Right lung (tissue), 5 donors: ENCODE results near the gene TMEM95. TPM values are rescaled to one million over a fixed set of nuclear protein-coding genes. Genes with fewer than 3 reads are reported as not detected.

ENCODE experiments used
- DNase-seq, 2 donors: peaks; one replicate each; pipeline ENCODE4 v3.0.0-alpha.2; 2013
- polyA plus RNA-seq, 5 donors: library from polyadenylated mRNA; unstranded; fragments of 120-200 nt; gene quantifications; one replicate each; pipeline versions ENCODE4 v1.2.1 to v1.2.3, GENCODE V29; 2013; ENCODE audit warnings: inconsistent platforms in 1 of 5, low replicate concordance in 1 of 5; ENCODE audit not compliant: insufficient read length in 5 of 5, insufficient read depth in 1 of 5

Gene TMEM95
- polyA plus RNA-seq, 5 donors, result not detected

DNA sequence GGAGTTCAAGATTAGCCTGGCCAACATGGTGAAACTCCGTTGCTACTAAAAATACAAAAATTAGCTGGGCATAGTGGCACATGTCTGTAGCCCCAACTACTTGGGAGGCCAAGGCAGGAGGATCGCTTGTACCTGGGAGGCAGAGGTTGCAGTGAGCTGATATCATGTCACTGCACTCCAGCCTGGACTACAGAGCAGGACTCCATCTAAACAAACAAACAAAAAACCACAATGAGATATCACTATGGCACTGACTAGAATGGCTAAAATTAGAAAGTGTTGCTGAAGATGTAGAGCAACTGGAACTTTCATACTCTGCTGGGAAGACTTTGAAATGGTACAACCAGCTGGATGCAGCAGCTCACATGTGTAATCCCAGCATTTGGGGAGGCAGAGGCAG lies 19.4 kb downstream of the TMEM95 start:
- no peak for DNase-seq

GRCh38 chr17:7379134-7379533 lies 24.2 kb downstream of the TMEM95 start:
- no peak for DNase-seq

- peak; percentile 55 to 65 for DNase-seq
Observed at GRCh38 chr17:7380321-7380720, 25.4 kb downstream of the TMEM95 start.

DNA sequence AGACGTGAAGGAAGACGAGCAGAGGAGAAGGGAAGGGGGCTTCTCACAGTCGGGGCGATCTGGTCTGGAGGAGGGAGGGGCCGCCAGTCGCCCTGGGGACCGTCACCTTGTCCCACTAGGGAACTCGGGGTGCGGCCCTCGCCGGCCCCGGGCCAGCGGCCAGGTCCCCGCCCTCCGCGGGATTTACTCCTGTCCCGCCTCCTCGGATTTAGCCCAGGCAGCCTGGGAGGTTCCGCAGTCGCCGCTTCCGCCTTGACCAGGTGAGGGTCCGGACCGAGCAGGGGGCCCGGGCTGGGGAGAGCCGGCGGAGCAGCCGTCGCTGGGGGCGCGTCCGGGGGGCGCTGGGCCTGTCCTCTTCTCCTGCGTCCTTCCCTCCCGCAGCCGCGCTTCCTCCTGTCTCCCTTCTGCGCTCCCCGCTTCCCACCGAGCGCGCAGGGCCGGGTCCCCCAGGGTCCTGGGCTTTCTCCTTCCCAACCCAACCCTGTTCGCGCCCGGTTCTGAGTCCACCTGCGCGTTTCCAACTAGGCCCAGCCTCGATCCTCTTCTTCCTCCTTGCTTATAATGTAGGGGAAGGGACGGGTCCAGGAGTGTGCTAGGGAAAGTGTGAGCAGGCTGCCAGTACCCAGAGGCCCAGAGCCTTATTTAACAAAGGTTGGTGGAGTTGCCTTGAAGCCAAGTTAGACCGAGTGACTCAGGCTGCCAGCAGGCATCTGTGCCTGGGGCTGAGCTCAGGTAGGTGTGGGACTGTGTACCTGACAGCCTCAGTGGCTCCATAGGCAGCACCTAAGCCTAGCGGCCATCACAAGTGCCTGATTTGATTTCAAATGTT lies 26.1 kb downstream of the TMEM95 start, which contains the start of gene TNK1:
Gene TNK1 (plus strand): TSS at position 235 of the 829 bp plus-strand sequence. CDS start 1,838 bp downstream, outside the sequence.
- no peak for DNase-seq

DNA sequence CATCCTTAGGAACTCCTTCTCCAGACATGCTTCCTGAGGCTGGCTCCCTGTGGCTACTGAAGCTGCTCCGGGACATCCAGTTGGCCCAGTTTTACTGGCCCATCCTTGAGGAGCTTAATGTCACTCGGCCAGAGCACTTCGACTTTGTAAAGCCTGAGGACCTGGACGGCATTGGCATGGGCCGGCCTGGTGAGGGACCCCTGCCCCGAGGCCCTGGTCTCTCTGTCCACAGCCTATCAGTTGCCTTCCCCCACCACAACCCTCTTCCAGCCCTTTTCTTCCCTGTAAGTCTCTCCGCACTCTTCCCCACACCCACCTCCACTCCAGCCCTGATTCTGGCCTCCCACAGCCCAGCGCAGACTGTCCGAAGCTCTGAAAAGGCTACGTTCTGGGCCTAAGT lies 27.9 kb downstream of the TMEM95 start:
- DNase-seq, result no peak

DNA sequence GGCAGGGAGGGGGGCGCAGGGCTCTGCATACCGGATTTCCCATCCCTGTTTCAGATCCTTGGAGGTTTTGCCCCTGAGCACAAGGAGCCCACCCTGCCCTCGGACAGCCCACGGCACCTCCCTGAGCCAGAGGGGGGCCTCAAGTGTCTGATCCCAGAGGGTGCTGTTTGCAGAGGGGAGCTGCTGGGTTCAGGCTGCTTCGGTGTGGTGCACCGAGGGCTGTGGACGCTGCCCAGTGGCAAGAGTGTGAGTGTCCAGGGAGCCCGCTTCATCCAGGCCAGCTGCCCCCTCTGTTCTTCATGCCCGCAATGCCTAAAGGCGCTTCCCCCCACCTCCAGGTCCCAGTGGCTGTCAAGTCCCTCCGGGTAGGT lies 28.4 kb downstream of the TMEM95 start:
- DNase-seq, result no peak

DNA sequence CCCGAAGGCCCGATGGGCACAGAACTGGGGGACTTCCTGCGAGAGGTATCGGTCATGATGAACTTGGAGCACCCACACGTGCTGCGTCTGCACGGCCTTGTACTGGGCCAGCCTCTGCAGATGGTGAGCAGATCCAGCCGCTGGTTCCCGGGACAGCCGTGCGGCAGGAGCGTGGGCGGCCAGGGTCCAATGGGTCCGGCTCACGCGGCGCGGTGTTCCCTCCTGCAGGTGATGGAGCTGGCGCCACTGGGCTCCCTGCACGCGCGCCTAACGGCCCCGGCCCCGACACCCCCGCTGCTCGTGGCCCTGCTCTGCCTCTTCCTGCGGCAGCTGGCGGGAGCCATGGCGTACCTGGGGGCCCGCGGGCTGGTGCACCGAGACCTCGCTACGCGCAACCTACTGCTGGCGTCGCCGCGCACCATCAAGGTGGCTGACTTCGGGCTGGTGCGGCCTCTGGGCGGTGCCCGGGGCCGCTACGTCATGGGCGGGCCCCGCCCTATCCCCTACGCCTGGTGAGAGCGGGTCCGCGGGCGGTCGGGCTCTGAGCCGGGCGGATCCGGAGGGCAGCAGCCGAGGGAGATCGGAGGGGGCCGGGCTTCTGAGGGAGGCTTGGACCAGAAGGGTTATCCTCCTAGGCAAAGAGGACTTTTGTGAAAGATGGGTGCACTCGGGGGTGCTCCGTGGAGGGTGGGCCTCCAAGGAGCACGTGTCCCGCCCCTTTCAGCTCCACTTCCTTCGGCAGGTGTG lies 29.0 kb downstream of the TMEM95 start:
- DNase-seq, result peak in 1 of 2 donors; percentile 59

DNA sequence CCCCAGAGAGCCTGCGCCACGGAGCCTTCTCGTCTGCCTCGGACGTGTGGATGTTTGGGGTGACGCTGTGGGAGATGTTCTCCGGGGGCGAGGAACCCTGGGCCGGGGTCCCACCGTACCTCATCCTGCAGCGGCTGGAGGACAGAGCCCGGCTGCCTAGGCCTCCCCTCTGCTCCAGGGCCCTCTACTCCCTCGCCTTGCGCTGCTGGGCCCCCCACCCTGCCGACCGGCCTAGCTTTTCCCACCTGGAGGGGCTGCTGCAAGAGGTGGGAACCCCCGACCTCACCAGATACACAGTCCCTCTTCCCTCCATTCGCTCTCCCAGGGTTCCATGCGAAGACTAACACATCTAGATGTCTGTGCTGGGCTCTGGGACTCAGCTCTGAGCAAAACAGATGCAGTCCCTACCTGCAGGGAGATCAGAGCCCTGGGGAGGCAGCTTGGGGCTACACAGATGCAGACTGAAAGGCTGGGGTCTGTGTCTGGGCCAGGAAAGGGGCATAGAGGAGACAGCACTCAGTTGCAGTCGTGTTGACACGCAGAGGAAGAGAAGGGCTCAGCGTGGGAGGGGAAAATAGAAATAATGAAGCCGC lies 29.6 kb downstream of the TMEM95 start:
- DNase-seq, result no peak

DNA sequence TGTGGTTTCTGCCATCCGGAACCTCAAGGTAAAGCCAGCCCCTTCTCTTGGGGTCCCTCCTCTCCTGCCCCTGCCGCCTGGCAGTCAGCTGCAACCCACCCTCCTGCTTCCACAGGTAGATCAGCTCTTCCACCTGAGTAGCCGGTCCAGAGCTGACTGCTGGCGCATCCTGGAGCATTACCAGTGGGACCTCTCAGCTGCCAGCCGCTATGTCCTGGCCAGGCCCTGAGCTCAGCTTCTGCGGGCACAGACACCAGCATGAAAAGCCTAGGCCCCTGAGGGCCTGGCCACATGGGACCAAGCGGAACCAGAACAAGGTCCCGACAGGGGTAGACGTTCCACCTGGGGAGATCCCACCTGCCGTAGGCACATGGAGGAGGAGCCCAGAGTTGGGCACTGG lies 33.9 kb downstream of the TMEM95 start:
- no peak for DNase-seq

DNA sequence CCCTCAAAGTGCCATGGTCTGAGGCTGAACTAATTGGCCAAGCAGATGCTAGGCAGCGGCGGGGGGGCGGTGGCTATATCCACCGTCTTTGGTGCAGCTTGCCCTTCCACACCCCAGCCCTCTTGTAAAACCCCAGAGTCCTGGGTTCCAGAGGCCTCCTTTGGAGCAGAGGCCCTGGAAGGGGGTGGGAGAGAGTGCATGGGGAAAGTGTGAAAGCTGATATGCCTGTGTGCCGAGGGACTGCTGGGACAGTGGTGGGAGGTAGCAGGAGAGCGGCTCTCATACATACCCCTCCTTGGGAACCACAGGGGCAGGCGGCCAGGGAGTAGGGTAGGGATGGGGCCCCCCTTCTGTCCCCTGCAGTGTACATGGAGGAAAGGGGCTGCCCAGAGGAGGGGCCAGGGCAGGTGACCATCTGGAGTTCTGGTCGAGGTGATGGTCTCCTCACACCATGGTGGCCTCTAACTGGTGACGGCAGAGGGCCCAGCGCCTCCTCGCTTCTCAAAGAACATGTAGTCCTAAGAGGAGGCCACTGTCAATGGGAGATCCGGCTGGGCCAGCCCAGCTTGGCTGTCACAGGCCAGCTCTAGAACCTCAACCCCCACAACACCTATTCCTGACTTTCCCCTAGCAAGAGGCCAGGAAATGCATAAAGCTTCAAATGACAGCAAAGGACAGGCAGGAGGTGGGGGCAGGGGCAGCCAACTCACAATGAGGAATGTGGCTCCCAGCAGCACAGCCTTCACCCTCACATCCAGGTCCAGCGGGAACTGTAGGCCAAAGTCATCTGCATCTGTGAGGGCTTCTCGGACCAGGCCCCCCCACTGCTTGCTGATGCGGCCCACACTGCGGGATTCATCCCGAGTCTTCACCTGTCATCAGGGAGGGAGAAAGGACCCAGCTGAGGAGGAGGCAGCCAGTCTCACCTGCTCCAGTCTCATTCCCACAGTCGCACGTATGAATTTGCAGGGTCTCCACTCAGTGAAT lies 35.3 kb downstream of the TMEM95 start:
- no peak for DNase-seq

- DNase-seq, result no peak
Observed at GRCh38 chr17:7391307-7391706, 36.4 kb downstream of the TMEM95 start.

- no peak for DNase-seq
Observed at GRCh38 chr17:7392696-7393612, 38.0 kb downstream of the TMEM95 start.

DNA sequence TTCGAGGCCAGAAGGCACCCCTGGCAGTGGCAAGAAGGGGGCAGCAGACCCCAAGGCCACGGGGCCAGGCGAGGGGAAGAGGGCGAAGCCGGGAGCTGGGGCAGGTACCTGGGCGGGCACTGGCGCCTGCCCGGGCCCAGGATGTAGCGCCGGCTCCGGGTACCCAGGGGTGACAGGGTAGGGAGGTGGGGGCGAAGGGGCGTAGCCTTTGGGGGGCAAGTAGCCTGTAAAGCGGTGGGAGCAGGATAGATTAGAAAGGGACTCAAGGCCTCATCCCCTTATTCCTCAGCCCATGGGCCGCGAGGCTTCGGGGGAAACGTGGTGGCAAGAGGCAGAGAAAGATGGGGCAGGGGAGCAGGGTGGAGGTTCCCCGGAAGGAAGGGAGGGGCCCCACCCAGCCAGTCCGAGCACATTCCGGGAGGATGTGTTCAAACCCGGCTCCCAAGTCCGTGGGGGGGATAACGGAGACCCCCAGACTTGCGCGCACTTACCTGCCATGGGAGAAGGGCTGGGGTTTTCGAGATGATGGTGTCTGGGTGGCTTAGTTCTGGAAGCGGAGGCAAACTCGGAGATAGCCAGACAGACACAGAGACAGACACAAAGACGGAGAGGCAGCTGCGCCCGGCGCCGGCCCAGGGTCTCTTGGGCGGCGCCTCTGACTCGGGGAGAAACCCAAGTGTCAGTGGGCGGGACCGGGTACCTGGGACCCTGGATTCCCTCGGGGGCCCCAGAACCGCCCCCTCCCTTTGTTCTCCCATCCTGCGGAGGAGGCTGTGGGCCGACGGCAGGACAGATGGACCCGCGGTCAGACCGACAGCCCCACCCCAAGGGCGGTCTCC lies 38.9 kb downstream of the TMEM95 start:
- no peak for DNase-seq

- DNase-seq, result peak; percentile 84
Observed at GRCh38 chr17:7394452-7395191, 39.7 kb downstream of the TMEM95 start, which contains the start of gene PLSCR3. Gene PLSCR3, minus strand, starts transcription at chr17:7394525. Its CDS starts 415 bp downstream, at chr17:7394110.

- no peak for DNase-seq
Observed at GRCh38 chr17:7396147-7396546, 41.2 kb downstream of the TMEM95 start.

DNA sequence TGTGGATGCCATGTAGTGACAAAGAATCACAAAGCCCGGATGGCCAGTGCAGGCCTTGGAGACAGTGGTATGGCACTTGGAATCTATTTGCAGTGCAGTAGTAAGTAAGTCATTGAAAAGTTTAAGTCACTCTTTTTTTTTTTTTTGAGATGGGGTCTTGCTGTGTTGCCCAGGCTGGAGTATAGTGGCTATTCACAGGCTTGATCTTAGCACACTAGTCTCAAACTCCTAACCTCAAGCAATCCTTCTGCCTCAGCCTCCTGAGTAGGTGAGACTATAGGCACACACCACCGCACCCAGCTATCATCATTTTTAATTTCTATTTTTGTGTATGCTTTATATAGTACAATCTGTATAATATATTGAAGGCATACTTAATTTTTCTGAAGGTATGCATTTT lies 43.7 kb downstream of the TMEM95 start:
- no peak for DNase-seq

DNA sequence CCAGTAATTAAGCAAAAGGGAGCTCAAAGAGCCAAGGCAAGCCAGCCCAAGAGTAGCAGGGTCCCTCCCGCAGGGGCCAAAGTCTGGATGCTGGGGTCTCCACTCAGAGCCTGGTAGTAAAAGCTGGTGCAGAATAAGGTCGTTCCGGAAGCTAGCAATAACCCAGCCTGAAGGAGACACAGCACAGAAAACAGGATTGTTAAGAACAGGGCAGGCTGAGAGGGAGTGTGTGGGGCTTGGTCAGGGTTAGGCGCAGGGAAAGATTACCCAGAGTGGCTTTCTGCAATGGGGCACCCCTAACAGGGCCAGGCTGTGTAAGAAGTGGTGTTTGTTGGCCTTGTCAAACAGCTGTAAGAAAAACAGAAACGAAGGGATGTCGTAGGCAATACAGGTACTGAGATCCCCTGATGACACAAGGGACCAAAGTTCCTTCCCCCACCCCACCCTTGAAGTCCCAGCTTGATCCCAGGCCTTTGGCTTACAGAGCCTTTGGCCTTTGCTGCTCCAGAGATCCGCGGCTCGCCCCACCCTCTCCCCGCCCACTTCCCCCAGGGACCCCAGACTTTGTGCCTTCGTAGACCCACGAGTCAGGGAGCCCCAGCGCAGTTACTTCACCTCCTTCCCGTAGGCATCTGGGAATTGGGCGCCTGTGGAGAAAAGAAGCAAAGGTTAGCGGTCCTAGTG lies 48.2 kb downstream of the TMEM95 start:
- no peak for DNase-seq

DNA sequence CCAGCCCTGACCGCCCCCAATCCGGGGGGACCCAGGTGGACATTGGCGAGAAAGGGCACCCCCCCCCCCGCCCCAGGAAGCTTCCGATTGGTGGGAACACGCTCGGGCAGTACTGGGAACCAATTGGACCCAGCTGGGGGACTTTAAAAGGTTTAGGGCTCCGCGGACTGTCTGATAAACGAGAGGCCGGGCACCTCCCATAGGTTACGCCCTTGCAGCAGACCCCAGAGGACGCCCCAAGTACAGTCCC lies 48.7 kb downstream of the TMEM95 start:
- DNase-seq, result no peak
